ENCODE measurements around the gene BCL2L11. TPM values are rescaled to one million over a fixed set of nuclear protein-coding genes. Genes with fewer than 3 reads are reported as not detected.

Gene BCL2L11
- total and polyA plus RNA-seq, 2 donors (not counting 3 experiments of a cell fraction or from before 2014, with no cell fraction given), result 12.9 to 26.6 TPM

- no peak overlapping the region for H3K27ac ChIP-seq (ENCODE audit: insufficient read depth, low read depth, low read length)
Measured at GRCh38 chr2:111145103-111145760, 24.5 kb downstream of the BCL2L11 start.

More at GRCh38 chr2:111145103-111145760, 24.5 kb downstream of the BCL2L11 start:
- no peaks in the 10 kb centered on the region for H3K79me2 ChIP-seq (ENCODE audit: control insufficient read depth, insufficient read depth, low read length)
- no peak overlapping the region for H3K9ac ChIP-seq (replicated peaks; ENCODE audit: extremely low read depth, insufficient read depth, low read length)
- dilution Hi-C loops (cut with MboI; ENCODE audit: extremely low pct_ligation_motif_present, low sequenced_read_pairs) (no loop called here), intact Hi-C loops (cut with micrococcal nuclease) (no loop called here)
- DNase-seq (ENCODE audit: low read depth, low spot score), result no peak
- H3K4me3 ChIP-seq (replicated peaks in 1 of 3; ENCODE audit: insufficient read depth in 1 of 3, low read depth in 1 of 3, low read length in 3 of 3), result no peak overlapping the region
- TF ChIP-seq MAX (IDR thresholded peaks at IDR 0.05; ENCODE audit: insufficient read depth, insufficient read length), result no peak
- TF ChIP-seq POLR2AphosphoS5 (IDR thresholded peaks at IDR 0.05; ENCODE audit: insufficient read depth, low read depth, low read length), result no peak
- TF ChIP-seq FOS (IDR thresholded peaks at IDR 0.05; ENCODE audit: borderline replicate concordance, insufficient read depth, low read length), result no peak
- no peak for TF ChIP-seq JUN (IDR thresholded peaks at IDR 0.05; ENCODE audit: borderline replicate concordance, insufficient read depth, insufficient read length, low read depth)
- no peak for TF ChIP-seq EZH2 (IDR thresholded peaks at IDR 0.05; ENCODE audit: borderline replicate concordance, low read depth, low read length, severe bottlenecking)
- TF ChIP-seq POLR2A (IDR thresholded peaks at IDR 0.05; ENCODE audit: low read depth, low read length), result no peak
- TF ChIP-seq MYC (IDR thresholded peaks at IDR 0.05; ENCODE audit: low read depth, low read length), result no peak
- TF ChIP-seq CTCF (IDR thresholded peaks at IDR 0.05; ENCODE audit: extremely low read depth in 1 of 2, insufficient read depth in 1 of 2, low read depth in 1 of 2, low read length in 2 of 2), result no peak
- TF ChIP-seq GATA2 (IDR thresholded peaks at IDR 0.05; ENCODE audit: insufficient read depth, insufficient read length, low read depth, low read length), result no peak
- CTCF ChIA-PET, result interaction anchor here (1.7 kb wide), 1 partner anchor 13 kb away, joined by 6 read pairs; no protein-coding TSS in a partner anchor
- no peak overlapping the region for H2AFZ ChIP-seq (ENCODE audit: low read depth, low read length)
- no peak for FAIRE-seq
- H3K4me1 ChIP-seq (ENCODE audit: control insufficient read depth, extremely low read depth, insufficient read depth, low read length), result peaks cover 22% of the 10 kb centered on the region
- POLR2A ChIA-PET, result no interaction called here
- H3K27me3 ChIP-seq (ENCODE audit: control insufficient read depth in 2 of 2, insufficient read depth in 2 of 2, low read length in 2 of 2), result peaks cover 0 to 5% of the 10 kb centered on the region in 2 experiments
- peaks cover 0 to 11% of the 10 kb centered on the region in 2 experiments for H3K36me3 ChIP-seq (ENCODE audit: control insufficient read depth in 2 of 2, extremely low read depth in 1 of 2, insufficient read depth in 2 of 2, low read length in 2 of 2)
- H3K9me3 ChIP-seq (replicated peaks; ENCODE audit: control insufficient read depth, insufficient read depth, low read length), result no peaks in the 10 kb centered on the region
- no peaks in the 10 kb centered on the region for H3K9me1 ChIP-seq (replicated peaks; ENCODE audit: control insufficient read depth, extremely low read depth, insufficient read depth, low read length)
- BruUV-seq (replicated peaks), result no TSS peak
- no peak overlapping the region for H3K4me2 ChIP-seq (ENCODE audit: insufficient read depth, low read length)
- H4K20me1 ChIP-seq (replicated peaks; ENCODE audit: control insufficient read depth, extremely low read depth, insufficient read depth, low read length), result peaks cover 3% of the 10 kb centered on the region
